Retinal pigment epithelial cell (primary cell): ENCODE data around the gene TSPAN5.

Experiments used
- DNase-seq: peaks from one replicate; pipeline ENCODE4 v3.0.0-alpha.2; 2010; ENCODE audit warnings: low read depth
- H3K4me3 ChIP-seq: 2 replicates; pipeline ENCODE4 v1.5.1; 2011; ENCODE audit warnings: mild to moderate bottlenecking, low read length, control low read depth, moderate library complexity
- TF ChIP-seq, protein P1 (sequence below): conservative IDR thresholded peaks from 2 replicates; pipeline ENCODE4 v1.5.1; 2011; ENCODE audit warnings: low read depth, low read length, control low read depth, inconsistent platforms

The TSPAN5 gene

GRCh38 chr4:98673978-98674377 is 15.6 kb upstream of the TSPAN5 start:
- TF ChIP-seq, protein P1, sequence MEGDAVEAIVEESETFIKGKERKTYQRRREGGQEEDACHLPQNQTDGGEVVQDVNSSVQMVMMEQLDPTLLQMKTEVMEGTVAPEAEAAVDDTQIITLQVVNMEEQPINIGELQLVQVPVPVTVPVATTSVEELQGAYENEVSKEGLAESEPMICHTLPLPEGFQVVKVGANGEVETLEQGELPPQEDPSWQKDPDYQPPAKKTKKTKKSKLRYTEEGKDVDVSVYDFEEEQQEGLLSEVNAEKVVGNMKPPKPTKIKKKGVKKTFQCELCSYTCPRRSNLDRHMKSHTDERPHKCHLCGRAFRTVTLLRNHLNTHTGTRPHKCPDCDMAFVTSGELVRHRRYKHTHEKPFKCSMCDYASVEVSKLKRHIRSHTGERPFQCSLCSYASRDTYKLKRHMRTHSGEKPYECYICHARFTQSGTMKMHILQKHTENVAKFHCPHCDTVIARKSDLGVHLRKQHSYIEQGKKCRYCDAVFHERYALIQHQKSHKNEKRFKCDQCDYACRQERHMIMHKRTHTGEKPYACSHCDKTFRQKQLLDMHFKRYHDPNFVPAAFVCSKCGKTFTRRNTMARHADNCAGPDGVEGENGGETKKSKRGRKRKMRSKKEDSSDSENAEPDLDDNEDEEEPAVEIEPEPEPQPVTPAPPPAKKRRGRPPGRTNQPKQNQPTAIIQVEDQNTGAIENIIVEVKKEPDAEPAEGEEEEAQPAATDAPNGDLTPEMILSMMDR: no peak
- no peak overlapping the region for H3K4me3 ChIP-seq
- no peak for DNase-seq

DNA sequence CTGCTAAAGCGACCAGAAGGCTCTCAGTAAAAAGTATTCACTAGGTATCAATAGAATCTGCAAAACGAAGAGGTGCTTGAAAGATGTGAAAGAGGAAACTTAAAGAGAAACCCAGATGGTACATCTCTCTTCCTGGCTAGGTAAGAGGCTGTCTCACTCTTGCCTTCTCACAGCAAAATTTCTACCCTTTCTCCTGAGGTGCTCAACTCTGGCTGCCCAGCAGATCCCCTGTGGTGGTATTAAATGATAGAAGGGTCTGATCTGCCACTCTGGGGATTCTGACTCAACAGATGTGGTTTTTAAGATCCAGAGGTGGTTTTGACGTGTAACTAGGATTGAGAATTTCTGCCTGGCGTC is 14.9 kb upstream of the TSPAN5 start:
- TF ChIP-seq, protein P1: no peak
- no peak overlapping the region for H3K4me3 ChIP-seq
- DNase-seq: no peak

GRCh38 chr4:98672583-98673287 is 14.3 kb upstream of the TSPAN5 start:
- no peak overlapping the region for H3K4me3 ChIP-seq
- DNase-seq: no peak
- TF ChIP-seq, protein P1: no peak

- no peak for DNase-seq
- no peak overlapping the region for H3K4me3 ChIP-seq
- TF ChIP-seq, protein P1: no peak
Observed at GRCh38 chr4:98671131-98671530, 12.7 kb upstream of the TSPAN5 start.

- TF ChIP-seq, protein P1: no peak
- no peak overlapping the region for H3K4me3 ChIP-seq
- DNase-seq: no peak
Observed at GRCh38 chr4:98670186-98670585, 11.8 kb upstream of the TSPAN5 start.

GRCh38 chr4:98669577-98669976 is 11.2 kb upstream of the TSPAN5 start:
- TF ChIP-seq, protein P1: no peak
- no peak for DNase-seq
- no peak overlapping the region for H3K4me3 ChIP-seq

GRCh38 chr4:98664959-98665358 is 6.5 kb upstream of the TSPAN5 start:
- H3K4me3 ChIP-seq: no peak overlapping the region
- DNase-seq: no peak
- TF ChIP-seq, protein P1: no peak
